LNCaP clone FGC (cell line): ENCODE measurements around the gene MMP21.

Source experiments
- DNase-seq: peaks from one replicate; pipeline ENCODE4 v3.0.0-alpha.2; 2011; ENCODE audit warnings: low read depth
- H3K4me3 ChIP-seq: 2 replicates; pipeline ENCODE4 v1.5.1; 2011; ENCODE audit warnings: mild to moderate bottlenecking, low read depth, low read length, control low read depth
- TF ChIP-seq, protein P1 (sequence below): IDR thresholded peaks from 2 replicates; pipeline ENCODE4 v1.5.1; 2012; ENCODE audit warnings: mild to moderate bottlenecking; ENCODE audit not compliant: control insufficient read depth, insufficient read depth; ENCODE audit errors: extremely low read depth

The MMP21 gene

DNA sequence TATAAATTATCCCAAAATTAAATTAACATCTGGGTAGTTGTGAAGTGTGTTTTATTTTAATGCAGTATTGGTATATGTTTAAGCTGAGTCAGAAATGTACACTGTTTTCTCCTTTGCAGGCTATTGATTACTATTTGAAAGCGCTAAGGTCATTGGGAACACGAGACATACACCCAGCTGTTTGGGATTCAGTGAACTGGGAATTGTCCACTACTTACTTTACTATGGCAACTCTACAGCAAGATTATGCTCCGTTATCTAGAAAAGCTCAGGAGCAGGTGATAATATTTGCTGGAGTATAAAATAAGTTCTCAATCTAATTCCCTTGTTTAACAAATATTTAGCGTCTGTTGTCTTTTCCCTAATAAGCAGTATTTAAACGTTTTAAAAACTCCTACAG, 28.2 kb downstream of the MMP21 start:
- TF ChIP-seq, protein P1, sequence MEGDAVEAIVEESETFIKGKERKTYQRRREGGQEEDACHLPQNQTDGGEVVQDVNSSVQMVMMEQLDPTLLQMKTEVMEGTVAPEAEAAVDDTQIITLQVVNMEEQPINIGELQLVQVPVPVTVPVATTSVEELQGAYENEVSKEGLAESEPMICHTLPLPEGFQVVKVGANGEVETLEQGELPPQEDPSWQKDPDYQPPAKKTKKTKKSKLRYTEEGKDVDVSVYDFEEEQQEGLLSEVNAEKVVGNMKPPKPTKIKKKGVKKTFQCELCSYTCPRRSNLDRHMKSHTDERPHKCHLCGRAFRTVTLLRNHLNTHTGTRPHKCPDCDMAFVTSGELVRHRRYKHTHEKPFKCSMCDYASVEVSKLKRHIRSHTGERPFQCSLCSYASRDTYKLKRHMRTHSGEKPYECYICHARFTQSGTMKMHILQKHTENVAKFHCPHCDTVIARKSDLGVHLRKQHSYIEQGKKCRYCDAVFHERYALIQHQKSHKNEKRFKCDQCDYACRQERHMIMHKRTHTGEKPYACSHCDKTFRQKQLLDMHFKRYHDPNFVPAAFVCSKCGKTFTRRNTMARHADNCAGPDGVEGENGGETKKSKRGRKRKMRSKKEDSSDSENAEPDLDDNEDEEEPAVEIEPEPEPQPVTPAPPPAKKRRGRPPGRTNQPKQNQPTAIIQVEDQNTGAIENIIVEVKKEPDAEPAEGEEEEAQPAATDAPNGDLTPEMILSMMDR: no peak
- no peak overlapping the region for H3K4me3 ChIP-seq
- DNase-seq: no peak

DNA sequence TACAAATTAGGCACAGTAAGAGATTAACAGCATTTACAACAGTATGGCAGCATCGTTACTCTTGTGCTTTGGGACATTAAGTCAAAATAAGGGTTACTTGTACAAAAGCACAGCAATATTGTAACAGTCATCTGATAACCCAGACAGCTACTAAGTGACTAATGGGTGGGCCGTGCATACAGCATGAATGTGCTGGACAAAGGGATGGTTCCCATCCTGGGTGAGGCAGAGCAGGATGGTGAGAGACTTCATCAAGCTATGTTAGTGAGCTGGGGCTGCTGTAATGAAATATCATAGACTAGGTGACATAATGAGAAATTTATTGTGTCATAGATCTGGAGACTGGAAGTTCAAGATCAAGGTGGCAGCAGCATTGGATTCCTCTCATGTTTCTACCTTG, 30.7 kb downstream of the MMP21 start:
- TF ChIP-seq, protein P1: no peak
- no peak overlapping the region for H3K4me3 ChIP-seq
- DNase-seq: no peak

DNA sequence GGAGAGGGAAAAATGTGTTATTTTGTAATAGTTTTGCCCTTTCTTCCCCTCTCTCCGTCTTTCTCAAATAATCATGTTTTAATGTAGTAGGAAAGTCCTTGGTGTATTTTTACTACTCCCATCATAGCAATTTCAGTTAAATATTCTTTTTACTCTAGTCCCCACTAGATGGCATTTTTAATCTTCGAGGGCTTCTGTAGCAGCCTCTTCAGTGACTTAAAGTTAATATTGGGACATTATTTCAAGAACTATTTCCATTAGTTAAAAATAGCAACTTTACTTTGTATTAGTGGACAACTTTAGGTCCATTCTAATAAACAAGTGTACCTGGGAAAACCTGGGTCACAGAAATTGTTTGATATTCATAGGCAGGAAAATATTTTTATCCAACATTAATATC, 33.2 kb downstream of the MMP21 start:
- H3K4me3 ChIP-seq: no peak overlapping the region
- no peak for DNase-seq
- TF ChIP-seq, protein P1: peak; percentile 24

DNA sequence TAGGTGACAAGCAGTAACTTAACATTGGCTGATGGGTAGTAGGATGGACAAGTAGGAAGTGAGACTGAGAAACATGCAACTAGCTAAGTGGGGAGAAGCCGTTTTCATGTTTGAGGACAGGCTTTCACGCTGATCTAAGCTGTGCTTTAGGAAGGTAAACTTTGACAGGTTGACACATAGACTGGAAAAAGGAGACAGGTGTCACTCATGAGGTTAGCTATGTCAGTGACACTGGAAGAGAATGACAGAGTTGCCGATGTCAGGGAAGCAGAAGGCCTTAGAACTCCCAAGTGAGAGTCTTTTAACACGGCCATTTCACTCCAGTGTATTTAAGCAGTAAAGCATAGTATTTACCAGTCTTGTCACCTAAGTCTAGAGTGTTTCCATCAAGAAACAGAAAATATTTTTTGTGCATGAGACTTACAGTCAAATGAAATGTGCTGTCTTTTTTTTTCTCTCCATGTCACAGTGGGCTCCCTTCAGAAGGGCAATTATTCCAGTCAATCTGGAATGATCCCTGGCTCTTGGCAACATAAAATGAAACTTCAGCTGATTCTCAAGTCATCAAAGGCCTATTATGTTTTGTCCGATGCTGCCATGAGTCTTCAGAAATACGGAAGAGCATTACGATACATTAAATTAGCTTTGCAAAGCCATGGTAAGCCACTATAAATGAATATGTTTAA, 35.5 kb downstream of the MMP21 start:
- no peak overlapping the region for H3K4me3 ChIP-seq
- DNase-seq: no peak
- TF ChIP-seq, protein P1: no peak

DNA sequence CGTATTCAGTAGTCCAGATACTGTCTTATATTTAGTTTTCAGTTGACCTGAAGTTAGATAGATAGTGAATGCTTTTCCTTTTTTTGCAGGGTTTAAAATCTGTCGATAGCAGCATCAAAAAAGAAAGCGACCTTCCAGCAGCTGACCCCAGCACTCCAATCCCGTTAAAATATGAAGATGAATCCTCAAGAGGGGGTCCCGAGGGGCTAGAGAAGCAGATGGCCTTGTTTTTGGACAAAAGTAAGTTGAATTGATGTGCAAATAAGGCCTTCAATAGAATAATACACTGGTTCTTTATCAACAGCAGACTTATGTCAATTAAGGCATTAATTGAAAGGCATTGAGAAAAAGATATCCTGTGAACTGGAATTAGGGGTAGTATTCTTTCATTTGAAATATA, 37.4 kb downstream of the MMP21 start:
- no peak overlapping the region for H3K4me3 ChIP-seq
- TF ChIP-seq, protein P1: no peak
- no peak for DNase-seq

DNA sequence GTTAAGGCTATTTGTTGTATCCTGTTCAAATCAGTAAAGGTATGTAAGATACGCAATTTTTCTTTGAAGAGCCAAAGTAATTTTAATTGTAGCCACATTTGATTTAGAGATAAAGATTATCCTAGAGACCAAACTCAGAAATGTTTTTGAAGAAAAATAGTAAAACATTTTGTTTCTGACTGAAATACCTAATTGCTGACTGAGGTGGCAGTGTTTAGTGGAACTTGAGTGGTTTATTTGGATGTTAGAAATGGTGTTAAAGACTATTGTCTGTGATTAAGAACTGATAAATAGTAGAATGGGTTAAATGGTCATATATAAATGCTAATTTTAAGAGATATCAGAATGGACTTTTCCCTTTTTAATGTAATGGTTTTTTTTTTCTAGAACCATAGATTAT, 40.8 kb downstream of the MMP21 start:
- H3K4me3 ChIP-seq: no peak overlapping the region
- TF ChIP-seq, protein P1: no peak
- DNase-seq: no peak

DNA sequence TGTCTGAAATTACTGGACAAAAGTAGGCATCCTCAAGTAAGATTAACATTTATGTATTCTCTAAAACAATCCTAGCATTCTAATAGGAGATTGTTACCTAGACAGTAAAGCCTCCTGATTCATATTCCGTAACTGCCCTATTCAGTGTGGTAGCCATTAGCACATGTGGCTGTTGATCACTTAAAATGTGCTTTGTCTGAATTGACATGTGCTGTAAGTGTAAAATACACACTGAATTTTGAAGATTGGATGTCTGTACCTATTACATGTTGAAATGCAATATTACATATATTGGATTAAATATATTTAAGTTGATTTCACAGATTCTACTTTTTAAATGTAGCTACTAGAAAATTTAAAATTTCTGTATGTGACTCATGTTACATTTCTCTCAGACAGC, 41.5 kb downstream of the MMP21 start:
- no peak for DNase-seq
- TF ChIP-seq, protein P1: no peak
- no peak overlapping the region for H3K4me3 ChIP-seq
